NB4 (cell line): Measurements from ENCODE around the gene UBE3A.

Experiments used
- CTCF ChIP-seq: IDR thresholded peaks from one replicate; pipeline ENCODE4 v1.5.1; 2012; ENCODE audit warnings: low read depth, low read length
- MAX ChIP-seq: IDR thresholded peaks from 2 replicates; pipeline ENCODE4 v1.6.1; 2011; ENCODE audit warnings: low read depth, low read length
- MYC ChIP-seq: IDR thresholded peaks from 2 replicates; pipeline ENCODE4 v1.6.1; 2011; ENCODE audit warnings: low read depth, low read length
- POLR2A ChIP-seq: IDR thresholded peaks from 2 replicates; pipeline ENCODE4 v1.6.1; 2011; ENCODE audit warnings: mild to moderate bottlenecking; ENCODE audit not compliant: insufficient read length; ENCODE audit errors: extremely low read depth

- TF ChIP-seq MAX (no peak), CTCF (no peak), POLR2A (no peak), MYC (no peak)
Measured at GRCh38 chr15:25366058-25366457, 72.8 kb downstream of the UBE3A start.
